Kidney (tissue), 14 donors: ENCODE measurements around the gene BTBD17. TPM values are rescaled to one million over a fixed set of nuclear protein-coding genes. Genes with fewer than 3 reads are reported as not detected.

Experiments
- DNase-seq, 5 donors: peaks; one replicate each; pipeline ENCODE4 v3.0.0-alpha.2; 2013 to 2020
- FAIRE-seq: peaks from 2 replicates; lab custom pipeline; 2012; peaks lifted over from hg19 to GRCh38; lab: Jason Lieb, UNC
- H3K27ac ChIP-seq, 2 donors: one replicate each; pipeline ENCODE4 v1.7.0; 2013; ENCODE audit warnings: low read depth in 2 of 2, low read length in 2 of 2, inconsistent platforms in 1 of 2
- H3K27me3 ChIP-seq: one replicate; pipeline ENCODE4 v1.7.1; 2013; ENCODE audit warnings: low read length, inconsistent platforms; ENCODE audit not compliant: control insufficient read depth, insufficient read depth
- H3K36me3 ChIP-seq, 3 donors: one replicate each; pipeline versions ENCODE4 v1.7.0 to v1.7.1; 2013; ENCODE audit warnings: low read length in 3 of 3, control low read depth in 1 of 3, inconsistent platforms in 1 of 3; ENCODE audit not compliant: insufficient read depth in 3 of 3, control insufficient read depth in 2 of 3
- H3K4me1 ChIP-seq, 3 donors: one replicate each; pipeline versions ENCODE4 v1.7.0 to v1.7.1; 2013; ENCODE audit warnings: low read length in 3 of 3, inconsistent platforms in 1 of 3, low read depth in 1 of 3; ENCODE audit not compliant: control insufficient read depth in 2 of 3, insufficient read depth in 2 of 3
- H3K4me3 ChIP-seq, 3 donors: one replicate each; pipeline versions ENCODE4 v1.7.0 to v1.8.1; 2013; ENCODE audit warnings: low read length in 3 of 3, control low read depth in 1 of 3, inconsistent platforms in 1 of 3
- H3K9ac ChIP-seq, 3 donors: one replicate each; pipeline versions ENCODE4 v1.7.0 to v1.7.1; 2013; ENCODE audit warnings: low read length in 3 of 3, control low read depth in 1 of 3, inconsistent platforms in 1 of 3
- H3K9me3 ChIP-seq, 3 donors: one replicate each; pipeline versions ENCODE4 v1.7.0 to v1.7.1; 2013; ENCODE audit warnings: low read length in 3 of 3, control low read depth in 1 of 3, inconsistent platforms in 1 of 3; ENCODE audit not compliant: control insufficient read depth in 2 of 3, insufficient read depth in 1 of 3
- intact Hi-C: fragments of 100-400 bp; cut with DNase I; formaldehyde crosslinking; loops from one replicate; pipeline ENCODE4 v1.11.1; 2022
- polyA plus RNA-seq: library from polyadenylated mRNA; stranded (reverse); fragments of 350-450 nt; fragmentation: Illumina TruSeq; extraction: RNeasy Lipid Tissue Mini Kit (QIAGEN cat#74804); gene quantifications from one replicate; pipeline ENCODE4 v1.2.3, GENCODE V29; 2014; ENCODE audit warnings: low read depth, low replicate concordance; ENCODE audit not compliant: insufficient read depth
- total RNA-seq: library from RNA; stranded (reverse); fragmentation: NEBNext Ultra II Directional; extraction: Animal tissue kit (Norgen Biotek cat#: 25700); gene quantifications from one replicate; pipeline ENCODE4 v1.2.1, GENCODE V29; 2021
- TF ChIP-seq, protein P1 (sequence below): IDR thresholded peaks from 3 replicates; pipeline ENCODE4 v1.5.1; 2012; ENCODE audit warnings: mild to moderate bottlenecking, moderate library complexity, borderline replicate concordance; ENCODE audit not compliant: insufficient read depth; ENCODE audit errors: extremely low read depth
- donor health status: control.
- donor health status: control.
- donor health status: control.
- donor health status: control.
- donor health status: control.
- donor health status: DM: yes; HTN: yes; CAD: no.
- donor health status: Normal renal cell carcinoma (clear cell type).

The BTBD17 gene
- total and polyA plus RNA-seq, 2 donors from 2014 or later: not detected

DNA sequence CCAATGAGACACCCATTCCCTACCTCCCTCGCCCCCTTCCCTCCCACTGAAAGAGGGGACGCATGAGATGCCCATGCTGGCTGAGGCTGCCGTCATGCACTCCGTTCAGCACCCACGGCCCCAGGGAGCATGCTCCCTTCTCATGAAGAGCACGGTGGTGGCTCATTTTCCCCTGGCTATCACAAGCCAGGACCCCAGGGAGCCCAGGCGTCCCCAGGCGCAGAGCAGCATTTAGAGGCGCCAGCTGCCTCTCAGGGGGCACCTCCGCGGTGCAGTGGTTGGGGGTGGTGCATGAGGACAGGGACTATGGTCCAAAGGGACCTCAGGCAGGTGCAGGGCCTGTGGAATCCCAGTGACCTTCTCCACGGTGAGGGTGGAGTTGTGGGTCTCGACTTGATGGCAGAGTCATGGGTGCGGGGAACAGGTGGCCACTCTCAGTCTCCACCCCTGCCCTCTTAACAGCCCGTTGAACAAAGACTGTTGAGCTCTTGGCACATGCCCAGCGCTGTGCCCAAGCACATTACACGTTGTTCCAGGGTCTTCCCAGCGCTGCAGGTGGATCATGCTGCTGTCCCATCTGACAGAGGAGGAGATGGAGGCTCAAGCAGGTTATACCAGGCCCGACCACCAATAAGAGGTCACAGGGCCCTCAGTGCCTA lies 22.0 kb downstream of the BTBD17 start:
- FAIRE-seq (no peak), DNase-seq (no peak)
- no peak overlapping the region for H3K9ac ChIP-seq
- H3K4me3 ChIP-seq: no peak overlapping the region
- no peaks in the 10 kb centered on the region for H3K9me3 ChIP-seq
- H3K36me3 ChIP-seq: no peaks in the 10 kb centered on the region
- TF ChIP-seq, protein P1, sequence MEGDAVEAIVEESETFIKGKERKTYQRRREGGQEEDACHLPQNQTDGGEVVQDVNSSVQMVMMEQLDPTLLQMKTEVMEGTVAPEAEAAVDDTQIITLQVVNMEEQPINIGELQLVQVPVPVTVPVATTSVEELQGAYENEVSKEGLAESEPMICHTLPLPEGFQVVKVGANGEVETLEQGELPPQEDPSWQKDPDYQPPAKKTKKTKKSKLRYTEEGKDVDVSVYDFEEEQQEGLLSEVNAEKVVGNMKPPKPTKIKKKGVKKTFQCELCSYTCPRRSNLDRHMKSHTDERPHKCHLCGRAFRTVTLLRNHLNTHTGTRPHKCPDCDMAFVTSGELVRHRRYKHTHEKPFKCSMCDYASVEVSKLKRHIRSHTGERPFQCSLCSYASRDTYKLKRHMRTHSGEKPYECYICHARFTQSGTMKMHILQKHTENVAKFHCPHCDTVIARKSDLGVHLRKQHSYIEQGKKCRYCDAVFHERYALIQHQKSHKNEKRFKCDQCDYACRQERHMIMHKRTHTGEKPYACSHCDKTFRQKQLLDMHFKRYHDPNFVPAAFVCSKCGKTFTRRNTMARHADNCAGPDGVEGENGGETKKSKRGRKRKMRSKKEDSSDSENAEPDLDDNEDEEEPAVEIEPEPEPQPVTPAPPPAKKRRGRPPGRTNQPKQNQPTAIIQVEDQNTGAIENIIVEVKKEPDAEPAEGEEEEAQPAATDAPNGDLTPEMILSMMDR: no peak
- no peaks in the 10 kb centered on the region for H3K4me1 ChIP-seq
- no peaks in the 10 kb centered on the region for H3K27me3 ChIP-seq
- intact Hi-C loops: no loop called here
- H3K27ac ChIP-seq: no peak overlapping the region

DNA sequence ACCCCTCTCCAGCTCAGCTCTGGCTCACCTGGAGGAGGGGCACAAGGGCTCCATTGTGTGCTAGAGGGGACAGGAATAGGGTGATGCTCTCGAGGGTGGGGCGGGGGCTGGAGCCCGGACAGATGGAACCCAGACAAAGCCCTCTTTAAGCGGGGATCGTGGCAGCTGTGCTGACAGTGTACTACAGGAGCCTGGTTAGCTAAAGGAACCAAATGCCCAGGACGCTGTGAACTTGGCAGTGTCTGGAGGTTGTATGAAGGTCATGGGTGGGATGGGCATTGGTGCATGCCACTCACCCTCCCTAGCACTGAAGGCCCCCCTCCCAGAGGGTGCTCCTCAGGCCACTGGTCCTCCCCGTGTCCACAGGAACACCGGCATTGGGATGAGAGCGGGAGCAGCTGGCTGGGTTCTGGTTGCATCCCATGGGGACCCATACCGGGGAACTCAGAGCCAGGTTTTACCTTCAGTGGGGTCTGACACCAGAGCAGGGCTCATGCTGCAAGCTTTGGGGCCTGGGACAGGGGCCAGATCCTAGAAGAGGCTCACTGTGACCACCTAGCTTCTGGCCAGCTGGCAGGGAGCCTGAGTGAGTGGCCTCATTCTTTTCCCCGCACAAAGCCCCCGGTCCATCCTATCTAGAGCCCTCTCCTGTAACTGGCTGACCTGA lies 23.7 kb downstream of the BTBD17 start:
- Histone ChIP-seq H3K27ac (no peak overlapping the region), H3K9ac (no peak overlapping the region), H3K4me1 (no peaks in the 10 kb centered on the region), H3K27me3 (no peaks in the 10 kb centered on the region), H3K4me3 (no peak overlapping the region), H3K9me3 (peaks cover 0 to 4% (median 0%) of the 10 kb centered on the region in 3 donors), H3K36me3 (no peaks in the 10 kb centered on the region)
- FAIRE-seq (no peak), DNase-seq (no peak)
- intact Hi-C loops: no loop called here
- TF ChIP-seq, protein P1: no peak

DNA sequence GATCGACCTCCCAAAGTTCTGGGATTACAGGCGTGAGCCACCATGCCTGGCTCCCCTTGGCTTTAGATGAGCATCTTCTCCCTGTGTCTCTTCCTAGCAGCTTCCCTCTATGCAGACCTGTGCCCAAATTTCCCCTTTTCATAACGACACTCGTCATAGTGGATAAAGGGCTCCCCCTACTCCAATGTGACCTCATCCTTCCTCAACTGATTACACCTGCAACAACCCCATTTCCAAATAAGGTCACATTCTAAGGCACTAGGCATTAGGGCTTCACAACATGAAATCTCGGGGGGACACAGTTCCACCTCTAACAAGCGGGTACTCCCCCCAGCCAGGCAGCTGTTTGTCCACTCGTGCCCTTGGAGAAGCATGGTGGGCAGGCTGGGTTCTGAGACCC lies 25.4 kb downstream of the BTBD17 start:
- intact Hi-C loops: no loop called here
- no peak for FAIRE-seq

More for the DNA sequence above, 25.4 kb downstream of the BTBD17 start:
- H3K4me3 ChIP-seq: no peak overlapping the region
- no peak overlapping the region for H3K27ac ChIP-seq
- no peaks in the 10 kb centered on the region for H3K27me3 ChIP-seq
- H3K36me3 ChIP-seq: no peaks in the 10 kb centered on the region
- H3K9ac ChIP-seq: no peak overlapping the region
- TF ChIP-seq, protein P1: no peak
- peaks cover 0 to 4% (median 0%) of the 10 kb centered on the region in 3 donors for H3K9me3 ChIP-seq
- no peak for DNase-seq
- H3K4me1 ChIP-seq: no peaks in the 10 kb centered on the region
